GM12873 (cell line): ENCODE data around the gene CIB4.

Experiments
- TF ChIP-seq, protein P1 (sequence below): IDR thresholded peaks from 2 replicates; pipeline ENCODE4 v1.5.1; 2012; ENCODE audit warnings: low read depth, mild to moderate bottlenecking, moderate library complexity, low read length, control low read depth; ENCODE audit not compliant: insufficient read depth; ENCODE audit errors: missing control alignments

CIB4 gene

DNA sequence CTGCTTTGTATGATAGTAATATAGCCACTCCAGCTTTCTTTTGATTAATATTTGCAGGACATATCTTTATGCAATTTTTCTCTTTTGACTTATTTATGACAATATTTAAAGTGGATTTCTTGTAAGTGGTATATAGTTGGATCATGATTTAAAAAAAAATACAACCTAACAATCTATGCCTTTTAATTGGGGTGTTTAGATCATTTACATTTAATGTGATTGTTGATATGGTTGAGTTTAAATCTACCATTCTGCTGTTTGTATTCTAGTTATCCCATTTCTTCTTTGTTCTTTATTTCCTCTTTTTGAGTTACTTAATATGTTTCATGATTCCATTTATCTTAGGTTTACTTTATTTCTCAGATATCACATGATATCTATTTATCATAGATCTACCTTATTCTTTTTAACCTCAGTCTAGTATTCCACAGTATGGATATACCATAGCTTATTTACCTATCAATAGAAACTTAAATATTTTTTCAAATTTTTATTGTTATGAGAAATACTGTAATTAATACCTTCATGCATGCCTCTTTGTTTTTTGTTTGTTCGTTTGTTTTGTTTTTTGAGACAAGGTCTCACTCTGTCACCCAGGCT, 19.3 kb upstream of the CIB4 start:
- TF ChIP-seq, protein P1, sequence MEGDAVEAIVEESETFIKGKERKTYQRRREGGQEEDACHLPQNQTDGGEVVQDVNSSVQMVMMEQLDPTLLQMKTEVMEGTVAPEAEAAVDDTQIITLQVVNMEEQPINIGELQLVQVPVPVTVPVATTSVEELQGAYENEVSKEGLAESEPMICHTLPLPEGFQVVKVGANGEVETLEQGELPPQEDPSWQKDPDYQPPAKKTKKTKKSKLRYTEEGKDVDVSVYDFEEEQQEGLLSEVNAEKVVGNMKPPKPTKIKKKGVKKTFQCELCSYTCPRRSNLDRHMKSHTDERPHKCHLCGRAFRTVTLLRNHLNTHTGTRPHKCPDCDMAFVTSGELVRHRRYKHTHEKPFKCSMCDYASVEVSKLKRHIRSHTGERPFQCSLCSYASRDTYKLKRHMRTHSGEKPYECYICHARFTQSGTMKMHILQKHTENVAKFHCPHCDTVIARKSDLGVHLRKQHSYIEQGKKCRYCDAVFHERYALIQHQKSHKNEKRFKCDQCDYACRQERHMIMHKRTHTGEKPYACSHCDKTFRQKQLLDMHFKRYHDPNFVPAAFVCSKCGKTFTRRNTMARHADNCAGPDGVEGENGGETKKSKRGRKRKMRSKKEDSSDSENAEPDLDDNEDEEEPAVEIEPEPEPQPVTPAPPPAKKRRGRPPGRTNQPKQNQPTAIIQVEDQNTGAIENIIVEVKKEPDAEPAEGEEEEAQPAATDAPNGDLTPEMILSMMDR, result no peak

GRCh38 chr2:26658691-26659346, 17.7 kb upstream of the CIB4 start:
- TF ChIP-seq, protein P1, result no peak

DNA sequence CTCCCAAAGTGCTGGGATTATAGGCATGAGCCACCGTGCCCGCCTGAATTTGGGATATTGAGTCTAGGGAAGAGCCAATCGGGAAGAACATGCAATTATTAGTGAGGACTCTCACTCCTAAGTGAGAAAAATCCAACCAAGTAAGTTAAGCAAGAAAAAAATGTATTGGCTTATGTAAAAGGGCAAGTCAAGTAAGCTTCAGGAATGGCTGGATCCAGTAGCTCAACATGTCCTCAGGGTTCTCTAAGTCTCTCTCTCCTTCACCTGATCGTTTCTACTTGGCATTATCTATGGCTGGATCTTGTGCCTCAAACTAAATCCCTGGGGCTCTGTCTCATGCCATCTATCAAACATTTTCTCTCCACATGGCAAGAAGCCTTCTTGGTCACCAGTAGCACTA, 16.1 kb upstream of the CIB4 start:
- TF ChIP-seq, protein P1, result no peak

- TF ChIP-seq, protein P1, result no peak
Observed at GRCh38 chr2:26655611-26656195, 14.5 kb upstream of the CIB4 start.

DNA sequence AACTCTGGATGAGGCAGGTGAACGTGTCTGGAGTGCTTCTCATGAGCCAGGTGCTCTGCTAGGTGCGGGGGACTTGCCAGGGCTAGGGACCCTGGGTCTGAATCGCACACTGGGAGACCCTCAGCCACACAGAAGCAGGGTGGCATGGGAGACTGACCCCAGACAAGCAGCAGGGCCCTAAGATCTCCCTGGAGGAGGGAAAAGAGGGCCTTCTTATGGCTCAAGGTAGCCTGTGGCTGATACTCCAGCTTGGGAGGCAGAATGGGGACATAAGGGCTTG, 12.8 kb upstream of the CIB4 start:
- TF ChIP-seq, protein P1, result no peak

DNA sequence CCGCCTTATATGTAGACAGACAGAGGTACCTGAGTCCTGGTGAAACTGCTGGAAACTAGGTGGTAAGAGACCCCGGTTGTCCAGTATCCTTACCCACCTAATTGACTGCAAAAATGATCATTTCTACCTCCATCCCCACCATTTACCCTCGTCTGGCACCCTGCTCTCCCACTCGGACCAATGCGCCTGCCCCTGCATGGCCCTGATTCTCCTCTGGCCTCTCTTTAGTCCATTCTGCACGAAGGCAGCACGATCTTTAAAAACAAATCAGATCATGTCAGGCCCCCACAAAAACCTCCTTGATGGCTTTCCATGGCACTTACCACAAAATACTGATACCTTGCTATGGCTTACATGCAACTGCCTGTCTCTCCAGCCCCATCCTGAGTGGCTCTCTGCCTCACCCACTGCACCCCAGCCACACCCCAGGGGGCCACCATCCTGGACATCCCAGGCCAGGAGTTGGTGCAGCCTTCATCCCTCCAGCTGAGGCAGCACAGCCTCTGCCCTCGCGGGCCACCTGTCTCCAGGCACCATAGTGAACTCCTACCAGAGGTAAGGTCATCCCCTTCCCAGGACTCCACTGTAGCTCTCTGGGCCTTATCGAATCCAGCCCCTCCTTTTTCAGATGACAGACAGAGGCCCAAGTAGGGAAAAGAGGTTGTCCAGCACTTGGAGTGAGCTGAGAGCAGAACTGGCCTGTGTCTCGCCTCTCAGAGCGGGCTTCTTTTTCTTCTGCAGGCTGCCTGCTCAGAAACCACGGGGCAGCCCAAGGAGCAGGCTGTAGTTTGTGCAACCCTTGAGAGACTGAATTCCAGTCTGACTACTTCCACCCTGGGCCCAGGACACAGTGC, 12.3 kb upstream of the CIB4 start:
- TF ChIP-seq, protein P1, result no peak
